GM12878 (cell line): Measurements from ENCODE around the gene PGM2L1. TPM values are rescaled to one million over a fixed set of nuclear protein-coding genes. Genes with fewer than 3 reads are reported as not detected.
A peak's percentile ranks its signal among the peaks of the same experiment; 100 is the strongest.
"Not testable (repeated sequence)": the region's sequence is repeated elsewhere in the genome, so short reads cannot be mapped to it uniquely, and the experiment has no call there.

Source experiments
- ATAC-seq: fragments of 200-7000 bp; cut with Tn5 transposase; 3 replicates; pipeline ENCODE4 v1.9.1; 2020; ENCODE audit warnings: mild to moderate bottlenecking, moderate library complexity
- BruUV-seq: library from RNA; stranded (reverse); fragments of 400-500 nt; replicated peaks from 2 replicates; lab custom pipeline; 2021; lab: Mats Ljungman, UMichigan
- CTCF ChIA-PET: fragments of 300-600 bp; sonication (Branson Sonifier 250); formaldehyde crosslinking; extraction: SDS; loops from one replicate; lab custom pipeline; 2021; ENCODE audit warnings: inconsistent platforms; lab: Yijun Ruan, JAX
- POLR2A ChIA-PET: fragments of 350-600 bp; formaldehyde crosslinking; extraction: SDS; loops from one replicate; lab custom pipeline; 2021; ENCODE audit warnings: inconsistent platforms; lab: Charles Lee
- RAD21 ChIA-PET: fragments of 300-600 bp; sonication (Branson Sonifier 250); formaldehyde crosslinking; loops from one replicate; lab custom pipeline; 2023; ENCODE audit warnings: antibody characterized with exemption; ENCODE audit not compliant: unreplicated experiment; lab: Charles Lee
- SMC1A ChIA-PET: fragments of 300-600 bp; sonication (Branson Sonifier 250); formaldehyde crosslinking; loops from one replicate; lab custom pipeline; 2023; ENCODE audit not compliant: unreplicated experiment, uncharacterized antibody; lab: Charles Lee
- DNase-seq: peaks from one replicate; pipeline ENCODE4 v3.0.0-alpha.2; 2011; ENCODE audit warnings: low read depth, low spot score
- FAIRE-seq: peaks from 3 replicates; lab custom pipeline; 2011; peaks lifted over from hg19 to GRCh38; lab: Jason Lieb, UNC
- H2AFZ ChIP-seq: 2 replicates; pipeline ENCODE4 v1.6.0; 2011; ENCODE audit warnings: low read depth, low read length, control low read depth; ENCODE audit not compliant: control insufficient read depth
- H3K27ac ChIP-seq: 2 replicates; pipeline ENCODE4 v1.5.1; 2011; ENCODE audit warnings: control low read depth; ENCODE audit not compliant: control insufficient read depth, insufficient read depth
- H3K27me3 ChIP-seq, 2 experiments: replicated peaks in 1 of 2; 2 replicates each; pipeline versions ENCODE4 v1.6.0 to v1.6.1; 2011; ENCODE audit warnings: low read length in 1 of 2; ENCODE audit not compliant: control insufficient read depth in 2 of 2, insufficient read depth in 2 of 2
- H3K36me3 ChIP-seq, 2 experiments: 2 replicates each; pipeline ENCODE4 v1.5.1; 2011; ENCODE audit warnings: low read length in 1 of 2; ENCODE audit not compliant: control insufficient read depth in 2 of 2, insufficient read depth in 2 of 2
- H3K4me1 ChIP-seq: 2 replicates; pipeline ENCODE4 v1.6.1; 2011; ENCODE audit warnings: mild to moderate bottlenecking, low read length, moderate library complexity, mixed read lengths; ENCODE audit not compliant: control insufficient read depth, insufficient read depth
- H3K4me2 ChIP-seq: 2 replicates; pipeline ENCODE4 v1.6.0; 2011; ENCODE audit warnings: control low read depth; ENCODE audit not compliant: control insufficient read depth, insufficient read depth
- H3K4me3 ChIP-seq: fragments of 200-600 bp; sonication (generic); 2 replicates; pipeline ENCODE4 v1.5.1; 2016
- H3K79me2 ChIP-seq: 2 replicates; pipeline ENCODE4 v1.6.0; 2011; ENCODE audit warnings: low read length; ENCODE audit not compliant: control insufficient read depth, insufficient read depth
- H3K9ac ChIP-seq: 2 replicates; pipeline ENCODE4 v1.8.0; 2011; ENCODE audit warnings: low read length, control low read depth, mixed read lengths; ENCODE audit not compliant: control insufficient read depth, insufficient read depth
- H3K9me3 ChIP-seq: replicated peaks from 3 replicates; pipeline ENCODE4 v1.5.1; 2011; ENCODE audit warnings: mild to moderate bottlenecking, low read length; ENCODE audit not compliant: control insufficient read depth, insufficient read depth
- H4K20me1 ChIP-seq: 2 replicates; pipeline ENCODE4 v1.6.0; 2011; ENCODE audit not compliant: control insufficient read depth, insufficient read depth
- ASH2L ChIP-seq: fragments of 300-600, 200-600 bp; sonication (generic); IDR thresholded peaks from 2 replicates; pipeline ENCODE4 v1.6.1; 2017; ENCODE audit warnings: low read depth, mild to moderate bottlenecking, borderline replicate concordance
- BMI1 ChIP-seq: fragments of 450-650 bp; IDR thresholded peaks from 2 replicates; pipeline ENCODE4 v1.6.1; 2016; ENCODE audit warnings: mild to moderate bottlenecking, moderate library complexity, borderline replicate concordance
- CBX5 ChIP-seq: sonication (generic); IDR thresholded peaks from 2 replicates; pipeline ENCODE4 v1.6.1; 2016; ENCODE audit warnings: low read depth, moderate library complexity, mild to moderate bottlenecking, inconsistent platforms
- E4F1 ChIP-seq: fragments of 450-650 bp; IDR thresholded peaks from 2 replicates; pipeline ENCODE4 v1.6.1; 2018; ENCODE audit warnings: borderline replicate concordance, mild to moderate bottlenecking; ENCODE audit not compliant: partially characterized antibody
- EGR1 ChIP-seq, 2 experiments: IDR thresholded peaks; 1 replicate in 1 of 2; 2 replicates in 1 of 2; pipeline ENCODE4 v1.6.1; 2011 to 2012; ENCODE audit warnings: low read depth in 2 of 2, low read length in 2 of 2, borderline replicate concordance in 1 of 2, mild to moderate bottlenecking in 1 of 2, moderate library complexity in 1 of 2
- ETV6 ChIP-seq, 2 experiments: fragments of 450-650 bp in 1 of 2; IDR thresholded peaks in 1 of 2; conservative IDR thresholded peaks in 1 of 2; 2 replicates each; pipeline ENCODE4 v1.6.1; 2014; ENCODE audit warnings: antibody characterized with exemption in 1 of 2, borderline replicate concordance in 1 of 2, low read depth in 1 of 2, mild to moderate bottlenecking in 1 of 2, moderate library complexity in 1 of 2
- IRF3 ChIP-seq: fragments of 450-650 bp; IDR thresholded peaks from 2 replicates; pipeline ENCODE4 v1.6.1; 2014; ENCODE audit warnings: mild to moderate bottlenecking
- KAT2A ChIP-seq: conservative IDR thresholded peaks from 2 replicates; pipeline ENCODE4 v1.6.1; 2011; ENCODE audit warnings: low read depth, low read length; ENCODE audit not compliant: control insufficient read depth
- WGBS: methylation state at CpG from one replicate; pipeline ENCODE4 v1.1.6; 2016; ENCODE audit warnings: low lambda C conversion rate; ENCODE audit not compliant: insufficient replicate concordance, insufficient coverage; ENCODE audit errors: missing lambda C conversion rate; 5-methylcytosine and 5-hydroxymethylcytosine counted together
- in situ Hi-C: fragments of 300-500 bp; cut with MboI; formaldehyde crosslinking; loops from 9 replicates; pipeline ENCODE4 v1.14.3; 2018; ENCODE audit warnings: mixed read lengths
- intact Hi-C: fragments of 100-400 bp; cut with micrococcal nuclease; formaldehyde crosslinking; loops from one replicate; pipeline ENCODE4 v1.14.2; 2022; ENCODE audit not compliant: unreplicated experiment
- polyA plus RNA-seq, 11 experiments: library from polyadenylated mRNA; depleted of rRNA in 4 of 11; unstranded in 6 of 11; stranded (reverse) in 5 of 11; fragments of >200 nt; fragmentation: Nextera tagmentation in 4 of 11; fragmentation: Illumina TruSeq in 1 of 11; extraction: Ambion mirVana in 4 of 11; extraction: Trizol in 1 of 11; gene quantifications; 1 replicate in 1 of 11; 2 replicates in 10 of 11; pipeline versions ENCODE4 v1.2.1 to v1.2.3, GENCODE V29; 2011 to 2016; ENCODE audit warnings: inconsistent platforms in 2 of 11, missing spikeins in 2 of 11, low read depth in 1 of 11
- total RNA-seq, 4 experiments: library from RNA; depleted of rRNA in 3 of 4; stranded (reverse); fragments of >200 nt in 3 of 4; fragmentation: Illumina TruSeq in 1 of 4; extraction: Trizol in 1 of 4; gene quantifications; 2 replicates each; pipeline versions ENCODE4 v1.2.1 to v1.2.3, GENCODE V29; 2013 to 2021

PGM2L1 gene
- total and polyA plus RNA-seq, 10 of the 15 experiments (the other 5 are each of a cell fraction or from before 2014, with no cell fraction given) = 0.04 to 0.20 (median 0.13) TPM; not detected in 1

- no peak for DNase-seq
- no peak for ATAC-seq
- TF ChIP-seq IRF3 = no peak
- no peak for TF ChIP-seq KAT2A
- TF ChIP-seq CBX5 = no peak
- no peak for TF ChIP-seq ETV6 (conservative IDR thresholded peaks at IDR 0.05 in 1 of 2, IDR thresholded peaks at IDR 0.05 in 1 of 2; ENCODE audit: borderline replicate concordance in 1 of 2, low read depth in 1 of 2)
- no peak for TF ChIP-seq E4F1
- peak; percentile 56; the same call in 1 of the 2 replicates for TF ChIP-seq BMI1
- no peak for TF ChIP-seq EGR1 (IDR thresholded peaks at IDR 0.05; ENCODE audit: borderline replicate concordance in 1 of 2, low read depth in 2 of 2, low read length in 2 of 2)
- no peak for TF ChIP-seq ASH2L
- Histone ChIP-seq H3K79me2 (no peaks in the 10 kb centered on the region), H2AFZ (no peak overlapping the region), H3K4me1 (no peaks in the 10 kb centered on the region), H3K9ac (no peak overlapping the region), H4K20me1 (no peaks in the 10 kb centered on the region), H3K36me3 (no peaks in the 10 kb centered on the region), H3K27ac (no peak overlapping the region), H3K4me3 (no peak overlapping the region), H3K27me3 (no peaks in the 10 kb centered on the region), H3K4me2 (no peak overlapping the region), H3K9me3 (no peaks in the 10 kb centered on the region)
- BruUV-seq = no TSS peak
- SMC1A ChIA-PET = interaction anchor here (0.7 to 1.4 kb wide), 2 partner anchors 10 to 26 kb away, joined by 3 read pairs; no protein-coding TSS in a partner anchor
- no peak for FAIRE-seq
- RAD21 ChIA-PET = no interaction called here
- intact Hi-C loops = no loop called here
- in situ Hi-C loops = no loop called here
- WGBS = 0% methylated on average over 1 of the region's 1 CpG
- CTCF ChIA-PET = interaction anchor here (1.2 kb wide), 1 partner anchor 154 kb away, joined by 3 read pairs; no protein-coding TSS in a partner anchor
- POLR2A ChIA-PET = interaction anchor here (0.5 kb wide), 1 partner anchor 19 kb away, joined by 4 read pairs; no protein-coding TSS in a partner anchor
Measured at GRCh38 chr11:74417379-74417804, 19.2 kb upstream of the PGM2L1 start.

GRCh38 chr11:74416974-74417373 lies 18.7 kb upstream of the PGM2L1 start:
- H3K4me3 ChIP-seq, H3K36me3 ChIP-seq, H3K4me1 ChIP-seq, H3K9me3 ChIP-seq, DNase-seq, H3K79me2 ChIP-seq, H4K20me1 ChIP-seq, H3K27ac ChIP-seq, H3K27me3 ChIP-seq, FAIRE-seq, POLR2A ChIA-PET, H3K9ac ChIP-seq, in situ Hi-C loops, H2AFZ ChIP-seq, ATAC-seq, H3K4me2 ChIP-seq, BruUV-seq, RAD21 ChIA-PET, intact Hi-C loops: not testable (repeated sequence)
- ChIA-PET SMC1A (interaction anchor here (0.7 to 1.4 kb wide), 2 partner anchors 9 to 27 kb away, joined by 3 read pairs; no protein-coding TSS in a partner anchor), CTCF (interaction anchor here (1.2 kb wide), 1 partner anchor 155 kb away, joined by 3 read pairs; no protein-coding TSS in a partner anchor)
- WGBS = 8% methylated on average over 1 of the region's 1 CpG
